ENCODE data around the gene TCTN2. TPM values are rescaled to one million over a fixed set of nuclear protein-coding genes. Genes with fewer than 3 reads are reported as not detected.

The TCTN2 gene
- total RNA-seq, 3 donors from 2014 or later (not counting 1 experiment from before 2014, with no cell fraction given): 3.2 to 7.3 (median 4.6) TPM

DNA sequence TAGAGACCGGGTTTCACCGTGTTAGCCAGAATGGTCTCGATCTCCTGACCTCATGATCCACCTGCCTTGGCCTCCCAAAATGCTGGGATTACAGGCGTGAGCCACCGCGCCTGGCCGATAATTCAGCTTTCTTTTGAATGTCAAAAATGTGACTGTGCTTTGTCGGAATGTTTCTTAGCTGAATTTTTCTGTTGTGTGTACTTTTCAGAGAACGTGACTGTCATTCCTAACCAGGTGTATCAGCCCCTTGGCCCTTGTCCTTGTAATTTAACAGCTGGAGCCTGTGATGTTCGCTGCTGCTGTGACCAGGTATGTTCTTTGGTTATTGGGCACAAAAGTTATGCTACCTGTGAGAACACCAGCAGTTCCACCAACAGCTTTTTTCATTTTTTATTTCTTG, 8.1 kb downstream of the TCTN2 start:
- no peak for ATAC-seq
- Mint-ChIP-seq H3K27me3 (ENCODE audit: low read depth in 2 of 2) (no peaks in the 10 kb centered on the region), H3K36me3 (no peaks in the 10 kb centered on the region)

DNA sequence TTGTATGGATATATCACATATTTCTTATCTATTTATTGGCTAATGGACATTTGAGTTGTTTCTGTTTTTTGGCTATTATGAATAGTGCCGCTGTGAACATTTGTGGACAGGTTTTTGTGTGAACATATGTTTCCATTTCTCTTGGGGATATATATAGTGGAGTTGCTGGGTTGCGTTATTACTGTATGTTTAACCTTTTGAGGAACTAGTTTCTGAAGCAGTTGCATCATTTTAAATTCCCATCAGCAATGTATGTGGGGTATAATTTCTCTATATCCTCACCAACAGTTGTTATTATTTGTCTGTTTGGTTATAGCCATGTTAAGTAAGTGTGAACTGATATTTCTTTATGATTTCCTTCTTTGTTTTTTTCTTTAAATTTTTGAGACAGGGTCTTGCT, 10.7 kb downstream of the TCTN2 start:
- Histone ChIP-seq H3K36me3 (ENCODE audit: control insufficient read depth, insufficient read depth, low read length) (no peaks in the 10 kb centered on the region), H3K4me1 (ENCODE audit: control insufficient read depth, insufficient read depth, low read length) (no peaks in the 10 kb centered on the region), H3K4me3 (ENCODE audit: low read length) (no peak overlapping the region), H3K9me3 (ENCODE audit: control insufficient read depth, insufficient read depth, low read length) (no peaks in the 10 kb centered on the region), H3K27me3 (ENCODE audit: control insufficient read depth, insufficient read depth, low read length) (no peaks in the 10 kb centered on the region), H3K27ac (ENCODE audit: low read length) (no peak overlapping the region)
- H3K27ac Mint-ChIP-seq: no peak overlapping the region
- DNase-seq (no peak), ATAC-seq (no peak)
- H3K4me3 Mint-ChIP-seq: no peak overlapping the region
- TF ChIP-seq, protein P1, sequence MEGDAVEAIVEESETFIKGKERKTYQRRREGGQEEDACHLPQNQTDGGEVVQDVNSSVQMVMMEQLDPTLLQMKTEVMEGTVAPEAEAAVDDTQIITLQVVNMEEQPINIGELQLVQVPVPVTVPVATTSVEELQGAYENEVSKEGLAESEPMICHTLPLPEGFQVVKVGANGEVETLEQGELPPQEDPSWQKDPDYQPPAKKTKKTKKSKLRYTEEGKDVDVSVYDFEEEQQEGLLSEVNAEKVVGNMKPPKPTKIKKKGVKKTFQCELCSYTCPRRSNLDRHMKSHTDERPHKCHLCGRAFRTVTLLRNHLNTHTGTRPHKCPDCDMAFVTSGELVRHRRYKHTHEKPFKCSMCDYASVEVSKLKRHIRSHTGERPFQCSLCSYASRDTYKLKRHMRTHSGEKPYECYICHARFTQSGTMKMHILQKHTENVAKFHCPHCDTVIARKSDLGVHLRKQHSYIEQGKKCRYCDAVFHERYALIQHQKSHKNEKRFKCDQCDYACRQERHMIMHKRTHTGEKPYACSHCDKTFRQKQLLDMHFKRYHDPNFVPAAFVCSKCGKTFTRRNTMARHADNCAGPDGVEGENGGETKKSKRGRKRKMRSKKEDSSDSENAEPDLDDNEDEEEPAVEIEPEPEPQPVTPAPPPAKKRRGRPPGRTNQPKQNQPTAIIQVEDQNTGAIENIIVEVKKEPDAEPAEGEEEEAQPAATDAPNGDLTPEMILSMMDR (IDR thresholded peaks at IDR 0.05): no peak
- H3K9me3 Mint-ChIP-seq: no peaks in the 10 kb centered on the region
- H3K36me3 Mint-ChIP-seq: no peaks in the 10 kb centered on the region
- 69% methylated on average over 1 of the region's 2 CpGs for WGBS (ENCODE audit: insufficient coverage)
- H3K4me1 Mint-ChIP-seq: no peaks in the 10 kb centered on the region
- intact Hi-C loops (cut with micrococcal nuclease): no loop called here
- H3K27me3 Mint-ChIP-seq (ENCODE audit: low read depth in 2 of 2): no peaks in the 10 kb centered on the region

More for the DNA sequence above, 8.1 kb downstream of the TCTN2 start:
- Mint-ChIP-seq H3K9me3 (no peaks in the 10 kb centered on the region), H3K4me1 (no peaks in the 10 kb centered on the region), H3K4me3 (no peak overlapping the region), H3K27ac (no peak overlapping the region)
- H3K4me3 ChIP-seq (ENCODE audit: low read length): no peak overlapping the region
- WGBS (ENCODE audit: insufficient coverage): 94% methylated on average over 10 of the region's 10 CpGs
- TF ChIP-seq, protein P1 (IDR thresholded peaks at IDR 0.05): no peak
- H3K27me3 ChIP-seq (ENCODE audit: control insufficient read depth, insufficient read depth, low read length): no peaks in the 10 kb centered on the region
- no peaks in the 10 kb centered on the region for H3K4me1 ChIP-seq (ENCODE audit: control insufficient read depth, insufficient read depth, low read length)
- no peak for DNase-seq
- H3K9me3 ChIP-seq (ENCODE audit: control insufficient read depth, insufficient read depth, low read length): no peaks in the 10 kb centered on the region
- H3K36me3 ChIP-seq (ENCODE audit: control insufficient read depth, insufficient read depth, low read length): peaks cover 1% of the 10 kb centered on the region
- no peak overlapping the region for H3K27ac ChIP-seq (ENCODE audit: low read length)
- intact Hi-C loops (cut with micrococcal nuclease): no loop called here

DNA sequence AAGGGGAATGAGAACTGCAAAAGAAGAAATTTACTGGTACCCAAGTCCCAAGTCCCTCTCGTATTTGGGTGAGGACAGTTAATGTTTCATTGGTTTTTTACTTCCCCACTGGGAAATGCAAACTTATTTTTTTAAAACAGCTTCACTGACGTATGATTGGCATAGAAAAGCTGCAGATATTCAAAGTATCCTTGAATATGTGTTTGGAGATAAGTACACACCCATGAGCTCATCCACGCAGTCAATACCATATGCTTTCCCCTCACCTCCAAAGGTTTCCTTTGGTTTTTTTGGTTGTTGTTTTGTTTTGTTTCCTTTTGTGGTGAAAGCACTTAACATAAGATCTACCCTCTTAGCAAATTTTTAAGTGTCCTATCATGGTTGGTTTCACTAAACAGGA, 13.1 kb downstream of the TCTN2 start:
- Histone ChIP-seq H3K27ac (ENCODE audit: low read length) (no peak overlapping the region), H3K36me3 (ENCODE audit: control insufficient read depth, insufficient read depth, low read length) (peaks cover 4% of the 10 kb centered on the region), H3K27me3 (ENCODE audit: control insufficient read depth, insufficient read depth, low read length) (no peaks in the 10 kb centered on the region), H3K4me3 (ENCODE audit: low read length) (no peak overlapping the region), H3K4me1 (ENCODE audit: control insufficient read depth, insufficient read depth, low read length) (no peaks in the 10 kb centered on the region), H3K9me3 (ENCODE audit: control insufficient read depth, insufficient read depth, low read length) (no peaks in the 10 kb centered on the region)
- intact Hi-C loops (cut with micrococcal nuclease): no loop called here
- Mint-ChIP-seq H3K36me3 (no peaks in the 10 kb centered on the region), H3K27ac (no peak overlapping the region), H3K9me3 (no peaks in the 10 kb centered on the region), H3K4me3 (no peak overlapping the region), H3K4me1 (no peaks in the 10 kb centered on the region), H3K27me3 (ENCODE audit: low read depth in 2 of 2) (no peaks in the 10 kb centered on the region)
- ATAC-seq (no peak), DNase-seq (no peak)
- WGBS (ENCODE audit: insufficient coverage): no CpG with 5 or more reads among the region's 3 CpGs
- TF ChIP-seq, protein P1 (IDR thresholded peaks at IDR 0.05): no peak

DNA sequence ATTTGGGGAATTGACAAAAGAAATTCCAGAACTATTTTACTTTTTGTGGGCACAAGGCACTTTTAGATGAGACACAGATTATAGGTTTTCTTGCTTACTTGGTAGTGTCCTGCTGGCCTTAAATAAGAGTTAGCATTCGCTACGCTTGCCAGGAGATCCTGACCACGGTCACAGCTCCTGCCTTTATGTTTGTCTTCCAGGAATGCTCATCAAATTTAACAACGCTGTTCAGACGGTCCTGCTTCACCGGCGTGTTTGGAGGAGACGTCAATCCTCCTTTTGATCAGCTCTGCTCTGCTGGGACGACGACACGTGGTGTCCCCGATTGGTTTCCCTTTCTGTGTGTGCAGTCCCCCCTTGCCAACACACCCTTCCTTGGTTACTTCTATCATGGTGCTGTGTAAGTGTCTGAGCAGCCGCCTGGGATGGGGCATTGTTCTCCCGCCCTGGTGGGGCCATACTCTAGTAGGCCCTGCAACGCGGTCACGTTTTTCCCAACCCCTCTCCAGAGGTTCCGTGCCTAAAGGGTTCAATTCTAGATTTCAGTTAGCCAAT, 15.8 kb downstream of the TCTN2 start:
- DNase-seq (no peak), ATAC-seq (no peak)
- Mint-ChIP-seq H3K36me3 (no peaks in the 10 kb centered on the region), H3K27me3 (ENCODE audit: low read depth in 2 of 2) (no peaks in the 10 kb centered on the region), H3K4me3 (no peak overlapping the region), H3K4me1 (no peaks in the 10 kb centered on the region), H3K27ac (no peak overlapping the region), H3K9me3 (no peaks in the 10 kb centered on the region)
- intact Hi-C loops (cut with micrococcal nuclease): no loop called here
- Histone ChIP-seq H3K36me3 (ENCODE audit: control insufficient read depth, insufficient read depth, low read length) (peaks cover 4% of the 10 kb centered on the region), H3K27me3 (ENCODE audit: control insufficient read depth, insufficient read depth, low read length) (no peaks in the 10 kb centered on the region), H3K4me1 (ENCODE audit: control insufficient read depth, insufficient read depth, low read length) (no peaks in the 10 kb centered on the region), H3K9me3 (ENCODE audit: control insufficient read depth, insufficient read depth, low read length) (no peaks in the 10 kb centered on the region), H3K27ac (ENCODE audit: low read length) (no peak overlapping the region), H3K4me3 (ENCODE audit: low read length) (no peak overlapping the region)
- TF ChIP-seq, protein P1 (IDR thresholded peaks at IDR 0.05): no peak
- WGBS (ENCODE audit: insufficient coverage): 96% methylated on average over 17 of the region's 18 CpGs

All from natural killer cell (primary cell).